ENCODE measurements around the gene ENO1. TPM values are rescaled to one million over a fixed set of nuclear protein-coding genes. Genes with fewer than 3 reads are reported as not detected.

The ENO1 gene
- total and polyA plus RNA-seq, 2 donors from 2014 or later: 1,164 to 1,321 TPM

DNA sequence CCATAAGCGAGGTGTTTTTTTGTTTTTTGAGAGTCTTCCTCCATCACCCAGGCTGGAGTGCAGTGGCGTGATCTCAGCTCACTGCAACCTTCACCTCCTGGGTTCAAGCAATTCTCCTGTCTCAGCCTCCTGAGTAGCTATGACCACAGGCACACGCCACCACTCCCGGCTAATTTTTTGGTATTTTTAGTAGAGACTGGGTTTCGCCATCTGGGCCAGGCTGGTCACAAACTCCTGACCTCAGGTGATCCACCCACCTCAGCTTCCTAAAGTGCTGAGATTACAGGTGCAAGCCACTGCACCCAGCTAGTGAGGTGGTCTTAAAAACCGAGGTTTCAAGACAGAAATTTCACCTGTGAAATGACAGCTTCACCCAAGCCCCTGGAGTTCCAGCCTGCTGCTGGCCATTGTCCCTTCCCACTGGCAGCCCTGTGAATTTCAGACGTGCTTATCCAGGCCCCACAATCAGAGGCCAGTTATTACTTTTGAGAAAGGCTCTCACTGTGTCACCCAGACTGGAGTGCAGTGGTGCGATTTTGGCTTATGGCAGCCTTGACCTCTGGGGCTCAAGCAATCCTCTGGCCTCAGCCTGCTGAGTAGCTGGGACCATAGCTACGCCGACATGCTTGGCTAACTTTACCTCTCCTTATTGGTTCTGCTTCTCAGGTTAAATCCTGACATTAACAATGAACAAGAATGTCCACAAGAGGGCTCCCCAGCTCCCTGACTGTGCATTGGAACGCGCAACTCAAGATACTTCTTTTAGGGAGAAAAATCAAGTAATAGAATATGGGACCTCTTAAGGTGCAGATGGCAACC, 19.4 kb downstream of the ENO1 start:
- FAIRE-seq (peak; percentile 29), DNase-seq (peak in 4 of 5 donors; percentile 77 to 92 (median 84))
- H3K36me3 ChIP-seq (ENCODE audit: control insufficient read depth in 2 of 3, insufficient read depth in 3 of 3, low read length in 3 of 3): peaks cover 0 to 40% (median 25%) of the 10 kb centered on the region in 3 donors
- intact Hi-C loops (cut with DNase I): no loop called here
- no peak overlapping the region for H3K4me3 ChIP-seq (ENCODE audit: low read length in 3 of 3)
- peak overlapping the region in 1 of 2 donors; percentile 33 for H3K27ac ChIP-seq (ENCODE audit: low read depth in 2 of 2, low read length in 2 of 2)
- peaks cover 4 to 26% (median 14%) of the 10 kb centered on the region in 3 donors for H3K4me1 ChIP-seq (ENCODE audit: control insufficient read depth in 2 of 3, insufficient read depth in 2 of 3, low read depth in 1 of 3, low read length in 3 of 3)
- TF ChIP-seq, protein P1, sequence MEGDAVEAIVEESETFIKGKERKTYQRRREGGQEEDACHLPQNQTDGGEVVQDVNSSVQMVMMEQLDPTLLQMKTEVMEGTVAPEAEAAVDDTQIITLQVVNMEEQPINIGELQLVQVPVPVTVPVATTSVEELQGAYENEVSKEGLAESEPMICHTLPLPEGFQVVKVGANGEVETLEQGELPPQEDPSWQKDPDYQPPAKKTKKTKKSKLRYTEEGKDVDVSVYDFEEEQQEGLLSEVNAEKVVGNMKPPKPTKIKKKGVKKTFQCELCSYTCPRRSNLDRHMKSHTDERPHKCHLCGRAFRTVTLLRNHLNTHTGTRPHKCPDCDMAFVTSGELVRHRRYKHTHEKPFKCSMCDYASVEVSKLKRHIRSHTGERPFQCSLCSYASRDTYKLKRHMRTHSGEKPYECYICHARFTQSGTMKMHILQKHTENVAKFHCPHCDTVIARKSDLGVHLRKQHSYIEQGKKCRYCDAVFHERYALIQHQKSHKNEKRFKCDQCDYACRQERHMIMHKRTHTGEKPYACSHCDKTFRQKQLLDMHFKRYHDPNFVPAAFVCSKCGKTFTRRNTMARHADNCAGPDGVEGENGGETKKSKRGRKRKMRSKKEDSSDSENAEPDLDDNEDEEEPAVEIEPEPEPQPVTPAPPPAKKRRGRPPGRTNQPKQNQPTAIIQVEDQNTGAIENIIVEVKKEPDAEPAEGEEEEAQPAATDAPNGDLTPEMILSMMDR (IDR thresholded peaks at IDR 0.05; ENCODE audit: borderline replicate concordance, extremely low read depth, insufficient read depth): peak; percentile 62
- H3K9ac ChIP-seq (ENCODE audit: low read length in 3 of 3): no peak overlapping the region
- H3K9me3 ChIP-seq (ENCODE audit: control insufficient read depth in 2 of 3, insufficient read depth in 1 of 3, low read length in 3 of 3): no peaks in the 10 kb centered on the region
- H3K27me3 ChIP-seq (ENCODE audit: control insufficient read depth, insufficient read depth, low read length): no peaks in the 10 kb centered on the region

DNA sequence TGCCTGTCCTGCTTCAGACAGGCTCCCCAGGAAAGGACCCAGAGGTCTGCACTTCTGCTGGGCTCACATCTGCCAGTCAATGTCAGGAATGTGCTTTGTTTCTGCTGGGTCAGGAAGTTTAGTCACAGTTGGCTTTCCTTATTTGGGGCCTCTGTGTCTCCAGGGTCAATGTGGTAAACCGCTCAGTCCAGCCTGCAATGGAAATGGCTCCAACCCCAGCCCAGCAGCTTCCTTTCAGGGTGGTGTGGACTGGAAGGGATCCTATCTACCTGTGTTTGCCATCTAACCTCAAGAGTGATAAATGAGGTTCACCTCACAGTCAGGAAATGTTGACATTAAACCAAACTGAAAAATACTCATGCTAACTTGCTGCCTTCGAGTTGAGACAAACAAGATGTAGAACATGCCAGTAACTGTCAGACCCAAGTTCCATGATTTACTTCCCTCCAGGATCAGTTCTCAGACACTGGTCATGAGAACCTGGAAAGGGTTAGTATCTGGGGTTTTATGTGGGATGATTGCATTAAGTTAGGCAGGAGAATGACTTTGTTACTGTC, 20.3 kb downstream of the ENO1 start:
- DNase-seq: peak in 2 of 5 donors; percentile 43 to 60
- no peak for FAIRE-seq
- Histone ChIP-seq H3K4me3 (ENCODE audit: low read length in 3 of 3) (no peak overlapping the region), H3K27ac (ENCODE audit: low read depth in 2 of 2, low read length in 2 of 2) (peak overlapping the region in 1 of 2 donors; percentile 22), H3K9ac (ENCODE audit: low read length in 3 of 3) (no peak overlapping the region), H3K27me3 (ENCODE audit: control insufficient read depth, insufficient read depth, low read length) (no peaks in the 10 kb centered on the region), H3K9me3 (ENCODE audit: control insufficient read depth in 2 of 3, insufficient read depth in 1 of 3, low read length in 3 of 3) (no peaks in the 10 kb centered on the region), H3K36me3 (ENCODE audit: control insufficient read depth in 2 of 3, insufficient read depth in 3 of 3, low read length in 3 of 3) (peaks cover 0 to 31% (median 17%) of the 10 kb centered on the region in 3 donors), H3K4me1 (ENCODE audit: control insufficient read depth in 2 of 3, insufficient read depth in 2 of 3, low read depth in 1 of 3, low read length in 3 of 3) (peaks cover 4 to 26% (median 14%) of the 10 kb centered on the region in 3 donors)
- intact Hi-C loops (cut with DNase I): no loop called here
- TF ChIP-seq, protein P1 (IDR thresholded peaks at IDR 0.05; ENCODE audit: borderline replicate concordance, extremely low read depth, insufficient read depth): no peak

DNA sequence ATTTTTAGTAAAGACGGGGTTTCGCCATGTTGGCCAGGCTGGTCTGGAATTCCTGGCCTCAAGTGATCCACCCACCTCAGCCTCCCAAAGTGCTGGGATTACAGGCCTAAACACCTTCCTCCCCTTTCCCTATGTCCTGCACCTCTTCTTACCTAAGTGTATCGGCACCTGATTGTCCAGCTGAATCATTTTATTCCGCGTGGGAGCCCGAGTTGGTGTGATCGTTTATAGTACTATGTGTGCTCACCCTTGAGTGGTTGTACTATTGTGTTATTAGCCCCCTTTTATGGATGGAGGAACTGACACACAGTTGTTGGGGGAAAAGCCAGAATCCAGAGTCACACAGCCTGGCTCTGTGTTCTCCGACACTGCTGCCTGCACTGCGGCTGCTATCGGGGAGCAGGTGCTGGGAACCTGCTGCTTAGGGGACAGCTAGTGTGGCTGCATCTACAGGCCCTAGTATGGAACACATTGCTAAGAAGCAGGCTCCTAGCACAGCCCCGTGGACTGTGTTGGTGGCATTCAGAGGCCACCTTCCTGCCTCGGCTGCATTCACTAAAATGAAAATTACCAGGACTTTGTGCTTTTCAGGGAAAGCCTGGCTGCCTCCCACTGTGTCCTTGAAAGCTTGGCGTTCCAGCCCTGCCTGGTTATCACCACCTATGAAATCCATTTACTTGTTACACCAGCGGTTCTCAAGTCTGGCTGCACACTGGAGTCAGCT, 21.6 kb downstream of the ENO1 start:
- peaks cover 0 to 18% (median 9%) of the 10 kb centered on the region in 3 donors for H3K36me3 ChIP-seq (ENCODE audit: control insufficient read depth in 2 of 3, insufficient read depth in 3 of 3, low read length in 3 of 3)
- H3K9ac ChIP-seq (ENCODE audit: low read length in 3 of 3): no peak overlapping the region

More for the DNA sequence above, 21.6 kb downstream of the ENO1 start:
- no peaks in the 10 kb centered on the region for H3K27me3 ChIP-seq (ENCODE audit: control insufficient read depth, insufficient read depth, low read length)
- FAIRE-seq: no peak
- DNase-seq: no peak
- TF ChIP-seq, protein P1 (IDR thresholded peaks at IDR 0.05; ENCODE audit: borderline replicate concordance, extremely low read depth, insufficient read depth): no peak
- no peaks in the 10 kb centered on the region for H3K9me3 ChIP-seq (ENCODE audit: control insufficient read depth in 2 of 3, insufficient read depth in 1 of 3, low read length in 3 of 3)
- peak overlapping the region in 1 of 2 donors; percentile 23 for H3K27ac ChIP-seq (ENCODE audit: low read depth in 2 of 2, low read length in 2 of 2)
- H3K4me3 ChIP-seq (ENCODE audit: low read length in 3 of 3): no peak overlapping the region
- H3K4me1 ChIP-seq (ENCODE audit: control insufficient read depth in 2 of 3, insufficient read depth in 2 of 3, low read depth in 1 of 3, low read length in 3 of 3): peaks cover 4 to 30% (median 17%) of the 10 kb centered on the region in 3 donors
- intact Hi-C loops (cut with DNase I): no loop called here

All from kidney (tissue), 14 donors.